Measurements from ENCODE around the gene RUSF1. TPM values are rescaled to one million over a fixed set of nuclear protein-coding genes. Genes with fewer than 3 reads are reported as not detected.

RUSF1 gene
- total RNA-seq, 2 donors from 2014 or later: 67.9 to 74.2 TPM

GRCh38 chr16:31466381-31466841 lies 41.8 kb downstream of the RUSF1 start:
- no peak for DNase-seq (ENCODE audit: low spot score)
- Histone ChIP-seq H3K27me3 (replicated peaks; ENCODE audit: insufficient read depth) (no peaks in the 10 kb centered on the region), H3K27ac (no peak overlapping the region), H3K9me3 (no peaks in the 10 kb centered on the region), H3K4me1 (ENCODE audit: control insufficient read depth in 1 of 2, low read depth in 2 of 2) (peaks cover 10 to 12% of the 10 kb centered on the region in 2 donors), H3K4me3 (no peak overlapping the region), H3K36me3 (peaks cover 11% of the 10 kb centered on the region)
- no peak for TF ChIP-seq CTCF (IDR thresholded peaks at IDR 0.05)
- no peak for ATAC-seq (ENCODE audit: insufficient number of reproducible peaks, low FRiP score, low read depth)

GRCh38 chr16:31465788-31466370 lies 42.3 kb downstream of the RUSF1 start:
- H3K36me3 ChIP-seq: peaks cover 11% of the 10 kb centered on the region

DNA sequence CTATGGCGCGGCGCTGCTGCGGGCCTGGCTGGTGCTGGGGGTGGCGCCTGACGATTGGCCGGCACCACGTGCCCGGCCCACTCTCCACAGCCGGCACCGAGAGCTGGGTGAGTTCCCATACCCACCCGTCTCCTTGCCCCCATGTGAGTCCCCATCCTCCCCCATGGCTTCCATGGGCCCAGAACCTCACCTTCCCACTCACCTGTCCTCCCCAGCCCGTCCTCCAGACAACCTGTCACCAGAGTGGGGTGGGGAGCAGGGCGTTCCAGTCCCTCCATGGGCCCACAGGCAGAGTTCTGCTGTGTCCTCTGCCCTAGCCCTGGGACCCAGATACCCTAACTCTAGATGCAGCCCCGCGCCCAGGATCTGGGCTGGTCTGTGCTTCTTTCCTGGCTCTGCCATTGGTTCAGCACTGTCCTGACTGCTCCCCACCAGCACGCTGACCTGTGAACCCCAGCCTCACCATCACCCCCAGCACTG lies 43.4 kb downstream of the RUSF1 start:
- Histone ChIP-seq H3K27me3 (replicated peaks; ENCODE audit: insufficient read depth) (no peaks in the 10 kb centered on the region), H3K4me1 (ENCODE audit: control insufficient read depth in 1 of 2, low read depth in 2 of 2) (peaks cover 5 to 10% of the 10 kb centered on the region in 2 donors), H3K36me3 (peaks cover 11% of the 10 kb centered on the region), H3K27ac (no peak overlapping the region), H3K9me3 (no peaks in the 10 kb centered on the region), H3K4me3 (no peak overlapping the region)
- ATAC-seq (ENCODE audit: insufficient number of reproducible peaks, low FRiP score, low read depth) (no peak), DNase-seq (ENCODE audit: low spot score) (no peak)
- TF ChIP-seq CTCF (IDR thresholded peaks at IDR 0.05): no peak

More at GRCh38 chr16:31465788-31466370, 42.3 kb downstream of the RUSF1 start:
- Histone ChIP-seq H3K4me3 (no peak overlapping the region), H3K27ac (no peak overlapping the region), H3K9me3 (no peaks in the 10 kb centered on the region), H3K4me1 (ENCODE audit: control insufficient read depth in 1 of 2, low read depth in 2 of 2) (peaks cover 5 to 7% of the 10 kb centered on the region in 2 donors), H3K27me3 (replicated peaks; ENCODE audit: insufficient read depth) (no peaks in the 10 kb centered on the region)
- TF ChIP-seq CTCF (IDR thresholded peaks at IDR 0.05): no peak
- no peak for DNase-seq (ENCODE audit: low spot score)
- no peak for ATAC-seq (ENCODE audit: insufficient number of reproducible peaks, low FRiP score, low read depth)

DNA sequence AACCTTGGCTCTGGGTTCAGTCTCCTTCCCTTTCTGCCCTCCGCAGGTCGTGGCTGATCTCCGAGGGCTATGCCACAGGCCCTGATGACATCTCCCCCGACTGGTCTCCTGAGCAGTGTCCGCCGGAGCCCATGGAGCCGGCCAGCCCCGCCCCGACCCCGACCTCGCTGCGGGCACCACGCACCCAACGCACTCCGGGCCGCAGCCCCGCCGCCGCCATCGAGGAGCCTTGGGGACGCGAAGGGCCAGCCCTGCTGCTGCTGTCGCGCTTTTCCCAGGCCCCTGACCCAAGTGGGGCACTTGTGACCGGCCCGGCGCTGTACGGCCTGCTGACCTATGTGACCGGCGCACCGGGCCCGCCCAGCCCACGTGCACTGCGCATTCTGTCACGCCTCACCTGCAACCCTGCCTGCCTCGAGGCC lies 43.8 kb downstream of the RUSF1 start:
- ATAC-seq (ENCODE audit: insufficient number of reproducible peaks, low FRiP score, low read depth): no peak
- no peak for DNase-seq (ENCODE audit: low spot score)
- H3K27me3 ChIP-seq (replicated peaks; ENCODE audit: insufficient read depth): no peaks in the 10 kb centered on the region
- no peak for TF ChIP-seq CTCF (IDR thresholded peaks at IDR 0.05)
- H3K4me3 ChIP-seq: no peak overlapping the region
- peaks cover 11% of the 10 kb centered on the region for H3K36me3 ChIP-seq
- H3K27ac ChIP-seq: no peak overlapping the region
- no peaks in the 10 kb centered on the region for H3K9me3 ChIP-seq
- peaks cover 5 to 10% of the 10 kb centered on the region in 2 donors for H3K4me1 ChIP-seq (ENCODE audit: control insufficient read depth in 1 of 2, low read depth in 2 of 2)

DNA sequence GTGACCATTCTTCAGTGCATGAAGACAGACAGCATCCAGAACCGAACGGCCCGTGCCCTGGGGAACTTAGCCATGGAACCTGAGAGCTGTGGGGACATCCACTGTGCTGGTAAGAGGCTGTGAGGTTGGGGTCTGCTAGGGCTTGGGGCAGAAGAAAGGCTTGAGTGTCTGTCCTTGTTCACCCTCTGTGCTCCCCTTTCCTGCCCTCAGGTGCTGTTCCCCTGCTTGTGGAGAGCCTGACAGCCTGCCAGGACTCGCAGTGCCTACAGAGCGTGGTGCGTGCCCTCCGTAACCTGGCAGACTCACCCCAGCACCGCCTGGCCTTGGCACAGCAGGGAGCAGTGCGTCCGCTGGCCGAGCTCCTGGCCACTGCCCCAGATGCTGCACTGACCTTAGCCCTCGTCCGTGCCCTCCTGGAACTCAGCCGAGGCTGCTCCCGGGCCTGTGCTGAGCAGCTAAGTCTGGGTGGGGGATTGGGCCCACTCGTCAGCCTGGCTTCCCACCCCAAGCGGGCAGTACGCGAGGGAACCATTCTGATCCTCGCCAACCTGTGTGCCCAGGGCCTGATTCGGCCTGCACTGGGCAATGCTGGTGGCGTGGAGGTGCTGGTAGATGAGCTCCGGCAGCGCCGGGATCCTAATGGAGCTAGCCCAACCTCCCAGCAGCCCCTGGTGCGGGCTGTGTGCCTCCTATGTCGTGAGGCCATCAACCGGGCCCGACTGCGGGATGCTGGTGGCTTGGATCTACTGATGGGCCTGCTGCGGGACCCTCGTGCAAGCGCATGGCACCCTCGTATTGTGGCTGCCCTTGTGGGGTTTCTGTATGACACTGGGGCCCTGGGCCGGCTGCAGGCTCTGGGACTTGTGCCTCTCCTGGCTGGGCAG lies 46.0 kb downstream of the RUSF1 start:
- no peak for TF ChIP-seq CTCF (IDR thresholded peaks at IDR 0.05)
- peaks cover 12 to 20% of the 10 kb centered on the region in 2 donors for H3K4me1 ChIP-seq (ENCODE audit: control insufficient read depth in 1 of 2, low read depth in 2 of 2)
- no peak overlapping the region for H3K4me3 ChIP-seq
- ATAC-seq (ENCODE audit: insufficient number of reproducible peaks, low FRiP score, low read depth) (no peak), DNase-seq (ENCODE audit: low spot score) (no peak)
- H3K27me3 ChIP-seq (replicated peaks; ENCODE audit: insufficient read depth): no peaks in the 10 kb centered on the region
- no peak overlapping the region for H3K27ac ChIP-seq
- H3K9me3 ChIP-seq: no peaks in the 10 kb centered on the region
- peaks cover 11% of the 10 kb centered on the region for H3K36me3 ChIP-seq
